Measurements from ENCODE around the gene DDAH1. TPM values are rescaled to one million over a fixed set of nuclear protein-coding genes. Genes with fewer than 3 reads are reported as not detected.

The DDAH1 gene
- total and polyA plus RNA-seq, 2 of the 4 experiments (the other 2 are of a cell fraction), result 78.0 to 94.5 TPM

GRCh38 chr1:85411567-85412305 lies 53.2 kb downstream of the DDAH1 start:
- ChIA-PET POLR2A (ENCODE audit: unreplicated experiment) (no interaction called here), CTCF (no interaction called here)
- H2BK5ac ChIP-seq (ENCODE audit: low read depth, low read length, poor library complexity, severe bottlenecking), result peak overlapping the region; percentile 13
- TF ChIP-seq CEBPB (IDR thresholded peaks at IDR 0.05; ENCODE audit: low read depth, low read length), result no peak
- TF ChIP-seq POLR2A (IDR thresholded peaks at IDR 0.05; ENCODE audit: low read depth, low read length), result no peak
- TF ChIP-seq MAFK (IDR thresholded peaks at IDR 0.05; ENCODE audit: low read depth, low read length), result no peak
- TF ChIP-seq RAD21 (IDR thresholded peaks at IDR 0.05; ENCODE audit: low read length), result no peak
- TF ChIP-seq, protein P1, sequence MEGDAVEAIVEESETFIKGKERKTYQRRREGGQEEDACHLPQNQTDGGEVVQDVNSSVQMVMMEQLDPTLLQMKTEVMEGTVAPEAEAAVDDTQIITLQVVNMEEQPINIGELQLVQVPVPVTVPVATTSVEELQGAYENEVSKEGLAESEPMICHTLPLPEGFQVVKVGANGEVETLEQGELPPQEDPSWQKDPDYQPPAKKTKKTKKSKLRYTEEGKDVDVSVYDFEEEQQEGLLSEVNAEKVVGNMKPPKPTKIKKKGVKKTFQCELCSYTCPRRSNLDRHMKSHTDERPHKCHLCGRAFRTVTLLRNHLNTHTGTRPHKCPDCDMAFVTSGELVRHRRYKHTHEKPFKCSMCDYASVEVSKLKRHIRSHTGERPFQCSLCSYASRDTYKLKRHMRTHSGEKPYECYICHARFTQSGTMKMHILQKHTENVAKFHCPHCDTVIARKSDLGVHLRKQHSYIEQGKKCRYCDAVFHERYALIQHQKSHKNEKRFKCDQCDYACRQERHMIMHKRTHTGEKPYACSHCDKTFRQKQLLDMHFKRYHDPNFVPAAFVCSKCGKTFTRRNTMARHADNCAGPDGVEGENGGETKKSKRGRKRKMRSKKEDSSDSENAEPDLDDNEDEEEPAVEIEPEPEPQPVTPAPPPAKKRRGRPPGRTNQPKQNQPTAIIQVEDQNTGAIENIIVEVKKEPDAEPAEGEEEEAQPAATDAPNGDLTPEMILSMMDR (conservative IDR thresholded peaks at IDR 0.05; ENCODE audit: low read depth, low read length), result no peak
- TF ChIP-seq SMC3 (IDR thresholded peaks at IDR 0.05; ENCODE audit: low read depth, low read length), result no peak
- no peak for TF ChIP-seq FOS (IDR thresholded peaks at IDR 0.05; ENCODE audit: low read depth, low read length)
- TF ChIP-seq NFE2L2 (IDR thresholded peaks at IDR 0.05; ENCODE audit: low read depth, low read length), result no peak
- TF ChIP-seq CHD1 (IDR thresholded peaks at IDR 0.05; ENCODE audit: low read depth, low read length), result no peak
- no peak for TF ChIP-seq ELK1 (IDR thresholded peaks at IDR 0.05; ENCODE audit: borderline replicate concordance, low read depth, low read length)
- TF ChIP-seq MAZ (IDR thresholded peaks at IDR 0.05; ENCODE audit: borderline replicate concordance, low read depth, low read length), result no peak
- no peak for TF ChIP-seq USF2 (IDR thresholded peaks at IDR 0.05; ENCODE audit: low read depth, low read length)
- TF ChIP-seq MXI1 (IDR thresholded peaks at IDR 0.05; ENCODE audit: borderline replicate concordance, low read depth, low read length), result no peak
- TF ChIP-seq RFX5 (IDR thresholded peaks at IDR 0.05; ENCODE audit: low read depth, low read length), result no peak
- H2AFZ ChIP-seq (replicated peaks; ENCODE audit: low read length, poor library complexity), result no peak overlapping the region
- H3K4ac ChIP-seq (ENCODE audit: low read depth, low read length), result no peak overlapping the region
- no peak overlapping the region for H3K18ac ChIP-seq (ENCODE audit: low read depth, low read length)
- H3K56ac ChIP-seq (ENCODE audit: extremely low read depth, insufficient read depth, low read length), result no peak overlapping the region
- H3K4me2 ChIP-seq (ENCODE audit: low read depth, low read length), result no peak overlapping the region
- H4K91ac ChIP-seq (ENCODE audit: insufficient read depth, low read depth, low read length), result no peak overlapping the region
- 0 out of 2 replicates have a peak overlapping the region, but pooled peaks have one; percentile 58 for H3K14ac ChIP-seq (replicated peaks; ENCODE audit: low read depth, low read length)
- H2AK9ac ChIP-seq (replicated peaks; ENCODE audit: low read depth, low read length, poor library complexity), result no peak overlapping the region
- no peak overlapping the region for H3K23ac ChIP-seq (ENCODE audit: low read depth, low read length)
- peaks cover 21% of the 10 kb centered on the region; the same call in 1 of the 2 replicates for H4K20me1 ChIP-seq (ENCODE audit: insufficient read depth, low read length)
- H3K27me3 ChIP-seq (ENCODE audit: control insufficient read depth, insufficient read depth, low read length), result no peaks in the 10 kb centered on the region
- peaks cover 19 to 73% of the 10 kb centered on the region in 2 experiments for H3K79me1 ChIP-seq (ENCODE audit: low read depth in 1 of 2, low read length in 2 of 2)
- no CpG with 5 or more reads among the region's 5 CpGs for WGBS, 2 experiments (ENCODE audit: extremely low coverage in 2 of 2, insufficient read length in 1 of 2)
- H3K9me1 ChIP-seq (ENCODE audit: insufficient read depth, low read length), result peaks cover 19% of the 10 kb centered on the region; the same call in 1 of the 2 replicates
- H4K5ac ChIP-seq (ENCODE audit: low read depth, low read length), result no peak overlapping the region
- DNase-seq (no peak), ATAC-seq (ENCODE audit: low read depth) (no peak)
- H3K4me3 ChIP-seq (ENCODE audit: insufficient read depth, low read depth, low read length), result no peak overlapping the region
- H4K8ac ChIP-seq (ENCODE audit: low read depth in 2 of 2, low read length in 2 of 2), result no peak overlapping the region; a peak in 1 of 4 replicates
- H3K36me3 ChIP-seq (ENCODE audit: control insufficient read depth, insufficient read depth, low read length), result 0 out of 2 replicates have a peak, but pooled peaks cover 2% of the 10 kb centered on the region
- H2BK120ac ChIP-seq (ENCODE audit: low read depth, low read length), result no peak overlapping the region
- H3K9me3 ChIP-seq (ENCODE audit: control insufficient read depth, insufficient read depth, low read length), result no peaks in the 10 kb centered on the region
- H2BK20ac ChIP-seq (ENCODE audit: low read depth, low read length), result no peak overlapping the region
- dilution Hi-C loops (cut with HindIII; ENCODE audit: low sequenced_read_pairs, unreplicated experiment), result no loop called here
- H3K9ac ChIP-seq (ENCODE audit: low read depth, low read length), result no peak overlapping the region
- H2AK5ac ChIP-seq (ENCODE audit: low read depth, low read length), result no peak overlapping the region
- intact Hi-C loops (cut with micrococcal nuclease), result no loop called here
- in situ Hi-C loops (cut with MboI; ENCODE audit: low sequenced_read_pairs), result no loop called here
- no peak overlapping the region for H2BK15ac ChIP-seq (ENCODE audit: low read depth, low read length)
- no TSS peak for BruUV-seq (replicated peaks)
- peaks cover 7% of the 10 kb centered on the region for H3K4me1 ChIP-seq (ENCODE audit: control insufficient read depth, insufficient read depth, low read length)
- H3K27ac ChIP-seq (ENCODE audit: insufficient read depth, low read length), result peak overlapping the region; percentile 37; the same call in 1 of the 2 replicates
